Activated CD4-positive, alpha-beta T cell treated with anti-CD3 and anti-CD28 coated beads for 24 hours (primary cell): ENCODE measurements around the gene SORCS2.

Source experiments
- DNase-seq, 2 donors: peaks; one replicate each; pipeline ENCODE4 v3.0.0-alpha.2; 2020; ENCODE audit warnings: low read depth in 2 of 2

SORCS2 gene

GRCh38 chr4:7687006-7687405 is 494.7 kb downstream of the SORCS2 start:
- no peak for DNase-seq

DNA sequence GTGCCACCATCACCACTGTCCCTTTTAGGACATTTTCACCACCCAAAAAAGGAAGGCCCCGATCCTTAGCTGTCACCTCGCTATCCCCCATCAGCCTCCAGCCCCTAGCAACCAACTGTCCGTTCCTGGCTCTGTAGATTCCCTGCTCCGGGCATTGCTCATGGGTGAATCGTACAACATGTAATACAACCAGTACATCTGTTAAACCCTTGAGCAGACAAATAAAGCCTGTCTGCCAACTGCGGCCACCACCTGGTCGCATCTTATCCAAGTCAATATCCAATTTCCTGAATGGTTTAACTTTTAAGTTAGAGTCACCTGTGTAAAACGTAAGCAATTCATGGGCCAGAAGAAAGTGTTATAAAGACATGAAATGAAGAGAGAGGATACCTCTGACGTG is 495.5 kb downstream of the SORCS2 start:
- no peak for DNase-seq

DNA sequence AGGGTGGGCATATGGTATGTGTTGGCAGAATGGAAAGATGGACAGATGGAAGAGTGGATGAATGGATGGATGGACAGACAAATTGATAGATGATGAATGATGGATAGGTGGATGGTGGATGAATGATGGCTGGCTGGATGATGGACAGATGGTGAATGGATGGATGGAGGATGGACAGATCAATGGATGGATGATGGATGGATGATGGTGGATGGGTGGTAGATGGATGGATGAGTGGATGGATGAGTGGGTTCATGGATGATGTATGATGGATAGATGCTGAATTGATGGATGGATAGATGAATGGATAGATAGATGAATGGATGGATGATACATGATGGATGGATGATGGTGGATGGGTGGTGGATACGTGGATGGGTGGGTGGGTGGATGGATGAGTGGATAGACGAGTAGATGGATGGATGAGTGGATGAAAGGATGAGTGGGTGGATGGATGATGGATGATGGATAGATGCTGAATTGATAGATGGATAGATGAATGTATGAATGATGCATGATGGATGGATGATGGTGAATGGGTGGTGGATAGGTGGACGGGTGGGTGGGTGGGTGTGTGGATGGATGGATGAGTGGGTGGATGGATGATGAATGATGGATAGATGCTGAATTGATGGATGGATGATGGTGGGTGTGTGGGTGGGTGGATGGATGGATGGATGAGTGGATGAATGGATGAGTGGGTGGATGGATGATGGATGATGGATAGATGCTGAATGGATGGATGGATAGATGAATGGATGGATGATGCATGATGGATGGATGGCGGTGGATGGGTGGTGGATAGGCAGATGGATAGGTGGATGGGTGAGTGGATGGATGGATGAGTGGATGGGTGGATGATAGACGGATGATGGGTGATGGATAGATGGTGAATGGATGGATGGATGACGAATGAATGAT is 497.7 kb downstream of the SORCS2 start:
- DNase-seq, result no peak

DNA sequence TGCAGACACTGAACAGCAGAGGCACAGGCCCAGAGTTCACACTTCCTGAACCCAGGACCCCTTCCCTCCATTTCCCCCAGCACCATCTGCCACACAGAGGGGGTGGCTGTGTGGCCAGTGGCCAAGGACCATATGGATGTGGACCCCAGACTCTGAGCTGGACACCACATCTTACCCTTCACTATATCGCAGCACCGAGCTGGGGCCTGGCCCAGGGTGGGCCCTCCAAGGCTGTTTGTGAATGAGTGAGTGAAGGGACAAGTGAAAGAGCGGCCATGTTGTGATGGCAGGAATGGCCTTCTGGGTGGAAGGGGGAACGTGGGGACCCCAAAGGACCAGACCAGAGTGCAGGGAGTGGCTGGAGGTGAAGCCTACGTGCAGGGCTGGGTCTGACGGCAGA is 498.7 kb downstream of the SORCS2 start:
- DNase-seq, result no peak

DNA sequence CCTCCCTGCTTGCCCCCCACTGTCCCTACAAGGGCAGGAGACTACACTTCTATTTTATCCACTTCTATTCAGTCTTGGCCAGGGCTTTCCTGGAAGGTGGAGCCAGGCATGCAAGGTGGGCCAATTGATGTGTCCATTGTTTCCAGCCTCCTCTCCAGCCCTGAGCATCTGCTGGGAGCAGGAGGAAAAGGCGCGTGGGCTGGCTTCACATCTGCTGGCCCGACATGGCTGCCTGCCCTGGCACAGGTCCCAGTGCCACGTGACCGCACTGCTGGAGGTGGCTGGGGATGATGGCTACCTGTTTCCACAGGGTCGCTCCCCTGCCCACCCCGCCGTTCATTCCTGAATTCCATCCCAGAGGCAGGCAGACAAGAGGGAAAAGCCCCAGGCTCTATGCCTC is 499.6 kb downstream of the SORCS2 start:
- DNase-seq, result no peak

- DNase-seq, result no peak
These were observed 500.3 kb downstream of the SORCS2 start for GRCh38 chr4:7692451-7693236.

DNA sequence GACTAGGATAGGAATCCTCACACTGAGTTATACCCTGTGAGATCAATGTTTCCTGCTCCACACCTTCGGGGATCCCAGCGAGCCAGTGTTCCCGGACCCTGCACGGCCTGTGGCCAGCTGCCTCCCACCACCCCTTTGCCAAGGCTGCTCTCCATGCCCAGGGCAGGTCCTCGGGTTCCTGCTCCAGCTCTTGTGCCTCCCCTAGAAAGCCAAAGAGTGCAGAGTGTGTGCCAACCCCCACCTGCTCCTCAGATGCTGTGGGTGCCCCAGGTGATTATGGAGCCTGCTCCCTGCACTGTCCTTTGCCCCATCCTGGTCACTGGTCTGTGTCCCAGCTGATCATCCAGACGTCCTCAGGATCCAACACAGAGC is 500.9 kb downstream of the SORCS2 start:
- no peak for DNase-seq

GRCh38 chr4:7693711-7694110 is 501.4 kb downstream of the SORCS2 start:
- no peak for DNase-seq

DNA sequence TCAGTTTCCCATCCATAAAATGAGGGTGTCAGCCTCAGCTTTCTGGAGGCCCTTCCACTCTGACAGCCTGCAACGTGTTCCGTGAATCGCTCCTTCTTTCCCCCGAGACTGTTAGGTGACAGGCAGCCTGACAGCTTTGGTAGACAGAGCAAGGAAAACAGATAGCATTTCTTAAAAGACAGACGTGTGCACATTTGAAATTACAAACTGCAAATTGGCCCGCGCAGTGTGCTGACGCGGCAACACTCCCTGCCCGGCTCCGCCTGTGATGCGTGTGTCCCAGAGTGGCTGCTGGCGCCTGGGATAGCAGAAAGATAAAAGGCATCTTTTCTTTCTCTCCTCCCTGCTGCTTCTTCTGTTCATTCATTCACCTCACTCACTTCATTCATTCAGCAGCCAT is 502.0 kb downstream of the SORCS2 start:
- DNase-seq, result no peak

- DNase-seq, result no peak
These were observed 505.0 kb downstream of the SORCS2 start for GRCh38 chr4:7697343-7697742.

DNA sequence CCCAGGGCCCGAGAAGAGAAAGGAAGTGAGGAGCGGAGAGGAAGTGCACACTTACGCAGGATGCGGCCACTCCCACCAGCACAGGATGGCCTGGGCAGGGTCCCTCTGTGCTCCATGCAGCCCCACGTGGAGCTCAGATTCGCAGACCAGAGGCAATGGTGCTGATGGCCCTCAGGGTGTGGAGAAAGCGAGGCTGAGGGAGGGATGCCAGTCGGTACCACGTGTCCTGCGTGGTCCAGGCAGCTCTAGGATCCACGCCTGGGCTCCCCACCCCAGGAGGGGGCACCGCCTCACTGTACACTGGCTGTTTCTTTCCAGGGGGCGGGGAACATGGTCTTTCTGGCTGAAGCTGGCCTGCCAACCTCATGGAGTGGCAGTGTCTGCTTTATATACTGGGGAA is 505.5 kb downstream of the SORCS2 start:
- no peak for DNase-seq

- DNase-seq, result no peak
These were observed 506.2 kb downstream of the SORCS2 start for GRCh38 chr4:7698584-7698983.

DNA sequence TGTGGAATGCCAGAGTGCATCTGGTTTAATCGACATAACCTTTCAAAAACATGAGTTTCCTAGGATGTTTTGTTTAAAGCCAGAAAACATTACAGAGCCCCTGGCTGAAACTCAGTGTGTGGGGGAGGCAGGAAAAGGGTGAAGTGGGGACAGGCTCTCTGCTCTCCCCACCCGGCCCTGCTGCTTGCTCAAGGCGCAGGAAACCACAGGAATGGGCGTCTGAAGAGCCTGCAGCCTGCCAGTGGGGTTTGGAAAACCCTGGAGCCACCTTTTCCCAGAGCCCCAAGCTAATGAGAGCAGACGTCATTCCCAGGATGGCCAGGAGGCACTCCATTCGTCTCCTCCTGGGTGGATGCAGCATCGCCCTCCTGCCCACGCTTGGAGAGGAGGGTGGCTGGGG is 506.7 kb downstream of the SORCS2 start:
- DNase-seq, result no peak

DNA sequence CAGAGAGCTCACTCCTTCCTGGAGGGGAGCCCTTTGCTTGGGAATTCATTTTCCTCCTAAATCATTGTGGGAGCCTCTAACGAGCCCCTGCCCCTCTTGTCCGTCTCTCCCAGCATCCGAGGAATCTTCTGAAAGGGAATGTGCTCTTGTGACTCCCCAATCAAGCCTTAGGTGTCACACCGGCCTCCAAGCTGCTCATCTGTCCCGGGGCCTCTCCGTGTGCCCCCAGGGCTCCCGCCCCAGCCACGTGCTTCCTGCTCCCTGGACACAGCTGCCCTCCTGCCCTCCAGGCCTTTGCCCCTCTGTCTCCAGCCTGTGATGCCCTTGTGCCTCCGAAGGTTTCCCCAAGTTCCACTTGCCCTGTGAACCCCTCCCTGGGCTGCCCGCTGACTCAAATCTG is 507.5 kb downstream of the SORCS2 start:
- no peak for DNase-seq

- DNase-seq, result no peak
These were observed 508.3 kb downstream of the SORCS2 start for GRCh38 chr4:7700665-7701064.

GRCh38 chr4:7701866-7702649 is 509.7 kb downstream of the SORCS2 start:
- DNase-seq, result no peak

DNA sequence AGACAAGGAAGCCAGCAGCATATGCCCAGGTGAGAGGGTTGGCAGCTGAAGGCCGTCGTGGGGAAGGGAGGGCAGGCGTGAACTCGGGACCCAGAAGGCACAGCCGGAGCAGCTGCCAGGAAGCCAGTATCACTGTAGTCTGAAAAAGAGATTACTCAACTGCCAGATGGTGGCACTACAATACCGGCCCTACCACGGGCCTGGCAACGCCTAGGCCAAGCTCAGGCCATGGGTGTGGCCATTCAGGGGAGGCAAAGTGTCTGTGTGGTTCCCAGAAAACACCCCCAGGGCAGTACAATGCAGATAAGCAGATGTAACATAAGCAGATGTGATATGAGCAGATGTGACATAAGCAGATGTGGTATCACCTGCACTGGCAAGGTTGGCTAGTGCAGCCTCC is 511.4 kb downstream of the SORCS2 start:
- no peak for DNase-seq

DNA sequence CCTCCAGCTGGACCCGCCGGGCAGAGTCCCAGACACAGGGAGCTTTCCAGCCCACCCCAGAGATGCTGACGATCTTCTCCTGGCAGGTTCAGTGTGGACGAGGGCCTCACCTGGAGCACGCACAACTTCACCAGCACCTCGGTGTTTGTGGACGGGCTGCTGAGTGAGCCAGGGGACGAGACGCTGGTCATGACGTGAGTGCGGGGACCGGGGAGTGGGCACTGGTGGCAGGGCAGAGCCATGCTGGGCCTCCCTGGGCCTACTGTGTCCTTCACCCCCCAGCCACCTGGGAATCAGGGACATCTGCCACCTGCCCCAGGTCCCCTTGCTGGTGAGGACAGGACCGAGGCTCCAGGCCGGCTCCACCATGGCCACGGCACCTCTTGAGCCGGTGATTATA is 511.8 kb downstream of the SORCS2 start:
- no peak for DNase-seq

- DNase-seq, result no peak
These were observed 512.3 kb downstream of the SORCS2 start for GRCh38 chr4:7704625-7705024.

DNA sequence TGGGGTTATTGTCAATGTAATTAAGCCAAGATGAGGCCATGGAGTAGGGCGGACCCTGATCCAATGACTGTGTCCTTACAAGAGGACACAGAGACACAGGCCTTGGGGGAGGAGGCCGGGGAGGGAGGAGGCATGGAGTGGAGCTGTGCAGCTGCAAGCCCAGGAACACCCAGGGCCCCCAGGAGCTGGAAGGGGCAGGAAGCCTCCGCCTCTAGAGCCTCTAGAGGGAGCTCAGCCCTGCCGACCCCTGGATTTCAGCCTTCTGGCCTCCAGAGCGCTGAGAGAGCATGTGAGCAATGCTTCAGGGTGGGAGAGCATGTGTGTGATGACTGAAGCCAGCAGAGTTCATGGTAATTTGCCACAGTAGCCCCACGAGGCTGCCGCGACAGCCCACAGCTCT is 512.7 kb downstream of the SORCS2 start:
- no peak for DNase-seq

GRCh38 chr4:7705593-7705992 is 513.3 kb downstream of the SORCS2 start:
- no peak for DNase-seq

DNA sequence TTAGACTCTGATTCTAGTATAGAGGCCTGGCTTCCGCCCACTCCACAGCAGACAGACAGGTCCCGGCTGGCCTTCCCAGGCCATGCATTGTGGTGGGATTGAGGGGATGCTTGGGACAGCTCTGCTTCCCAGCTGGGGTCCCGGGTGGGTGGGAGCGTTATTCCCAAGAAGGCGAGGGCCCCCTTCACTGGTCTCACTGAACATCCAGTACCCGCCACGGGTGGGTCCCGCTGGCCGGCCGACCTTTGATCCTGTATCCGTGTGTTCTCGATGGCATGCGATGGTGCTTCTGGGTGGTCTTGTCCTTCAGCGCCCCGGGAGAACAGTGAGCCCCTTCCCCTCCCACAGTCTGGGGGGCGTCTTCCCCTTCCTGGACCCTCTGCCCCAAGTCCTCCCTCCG is 515.9 kb downstream of the SORCS2 start:
- DNase-seq, result no peak
